ENCODE measurements around the gene TBC1D16. TPM values are rescaled to one million over a fixed set of nuclear protein-coding genes. Genes with fewer than 3 reads are reported as not detected.

TBC1D16 gene
- total RNA-seq, 1 experiment from 2014 or later = 85.8 TPM

DNA sequence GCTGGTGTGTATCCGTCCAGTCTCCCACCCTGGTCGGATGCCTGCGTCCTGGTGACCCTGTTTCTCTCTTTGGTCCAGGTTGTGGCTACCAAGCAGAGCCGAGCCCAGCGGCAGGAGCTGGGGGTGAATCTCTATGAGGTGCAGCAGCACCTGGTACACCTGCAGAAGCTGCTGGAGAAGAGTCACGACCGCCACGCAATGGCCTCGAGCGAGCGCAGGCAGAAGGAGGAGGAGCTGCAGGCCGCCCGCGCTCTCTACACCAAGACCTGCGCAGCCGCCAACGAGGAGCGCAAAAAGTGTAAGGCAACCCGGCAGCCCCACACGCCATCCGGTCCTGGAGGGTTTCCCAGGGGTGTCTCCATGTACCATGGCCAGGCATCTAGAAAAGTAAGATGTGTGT is 14.3 kb upstream of the TBC1D16 start:
- Histone ChIP-seq H4K20me1 (ENCODE audit: control insufficient read depth, insufficient read depth, insufficient read length) (no peaks in the 10 kb centered on the region), H2AK5ac (ENCODE audit: insufficient read length, low read length) (no peak overlapping the region), H3K23me2 (ENCODE audit: insufficient read length, low read depth, low read length, poor library complexity, severe bottlenecking) (no peaks in the 10 kb centered on the region), H2BK120ac (ENCODE audit: low read depth, low read length, poor library complexity, severe bottlenecking) (no peak overlapping the region), H2AFZ (ENCODE audit: low read length) (no peak overlapping the region), H3K4me2 (ENCODE audit: insufficient read depth, insufficient read length, low read length) (no peak overlapping the region), H2BK5ac (ENCODE audit: insufficient read length, low read length) (no peak overlapping the region), H3K27ac (ENCODE audit: insufficient read length, low read depth, low read length) (no peak overlapping the region), H3K79me2 (ENCODE audit: insufficient read depth, low read length) (no peaks in the 10 kb centered on the region), H2BK12ac (ENCODE audit: insufficient read length, low read depth, low read length) (no peak overlapping the region), H4K5ac (ENCODE audit: insufficient read length, low read depth, low read length) (no peak overlapping the region), H2BK20ac (ENCODE audit: low read depth, low read length, poor library complexity, severe bottlenecking) (no peak overlapping the region), H3K9me3 (ENCODE audit: control insufficient read depth, low read depth, low read length) (no peaks in the 10 kb centered on the region), H4K8ac (replicated peaks; ENCODE audit: insufficient read length, low read depth, low read length) (no peak overlapping the region), H3K14ac (ENCODE audit: insufficient read depth, low read length) (no peak overlapping the region), H3K4me1 (ENCODE audit: insufficient read depth, low read length) (no peaks in the 10 kb centered on the region), H3K79me1 (ENCODE audit: insufficient read depth, low read depth, low read length, poor library complexity, severe bottlenecking) (no peaks in the 10 kb centered on the region), H3K23ac (ENCODE audit: insufficient read length, low read depth, low read length) (no peak overlapping the region), H3K27me3 (ENCODE audit: insufficient read depth, low read length) (no peaks in the 10 kb centered on the region), H4K91ac (ENCODE audit: insufficient read length, low read depth, low read length) (no peak overlapping the region), H3K56ac (ENCODE audit: insufficient read length, low read depth, low read length) (no peak overlapping the region), H3T11ph (ENCODE audit: low read length) (no peak overlapping the region), H3K9ac (ENCODE audit: extremely low read depth, insufficient read length, low read length) (no peak overlapping the region), H3K4ac (ENCODE audit: low read depth, low read length) (no peak overlapping the region), H2BK15ac (ENCODE audit: low read depth, low read length) (no peak overlapping the region), H3K18ac (ENCODE audit: insufficient read length, low read depth, low read length) (no peak overlapping the region)
- H3K27me3 Mint-ChIP-seq (ENCODE audit: low read depth) = no peaks in the 10 kb centered on the region
- H3K4me1 Mint-ChIP-seq = peaks cover 7 to 13% of the 10 kb centered on the region in 2 experiments
- H3K36me3 Mint-ChIP-seq (ENCODE audit: insufficient read depth in 1 of 3, low read depth in 3 of 3) = peaks cover 2 to 13% (median 4%) of the 10 kb centered on the region in 3 experiments; a peak in 5 of 7 replicates
- no peaks in the 10 kb centered on the region for H3K9me3 Mint-ChIP-seq
- H3K27ac Mint-ChIP-seq = no peak overlapping the region
- WGBS (ENCODE audit: extremely low coverage, insufficient read length, low lambda C conversion rate) = no CpG with 5 or more reads among the region's 21 CpGs
- DNase-seq = no peak
- TF ChIP-seq, protein P1, sequence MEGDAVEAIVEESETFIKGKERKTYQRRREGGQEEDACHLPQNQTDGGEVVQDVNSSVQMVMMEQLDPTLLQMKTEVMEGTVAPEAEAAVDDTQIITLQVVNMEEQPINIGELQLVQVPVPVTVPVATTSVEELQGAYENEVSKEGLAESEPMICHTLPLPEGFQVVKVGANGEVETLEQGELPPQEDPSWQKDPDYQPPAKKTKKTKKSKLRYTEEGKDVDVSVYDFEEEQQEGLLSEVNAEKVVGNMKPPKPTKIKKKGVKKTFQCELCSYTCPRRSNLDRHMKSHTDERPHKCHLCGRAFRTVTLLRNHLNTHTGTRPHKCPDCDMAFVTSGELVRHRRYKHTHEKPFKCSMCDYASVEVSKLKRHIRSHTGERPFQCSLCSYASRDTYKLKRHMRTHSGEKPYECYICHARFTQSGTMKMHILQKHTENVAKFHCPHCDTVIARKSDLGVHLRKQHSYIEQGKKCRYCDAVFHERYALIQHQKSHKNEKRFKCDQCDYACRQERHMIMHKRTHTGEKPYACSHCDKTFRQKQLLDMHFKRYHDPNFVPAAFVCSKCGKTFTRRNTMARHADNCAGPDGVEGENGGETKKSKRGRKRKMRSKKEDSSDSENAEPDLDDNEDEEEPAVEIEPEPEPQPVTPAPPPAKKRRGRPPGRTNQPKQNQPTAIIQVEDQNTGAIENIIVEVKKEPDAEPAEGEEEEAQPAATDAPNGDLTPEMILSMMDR (conservative IDR thresholded peaks at IDR 0.05) = no peak
- H3K4me3 Mint-ChIP-seq = no peak overlapping the region
